Uterus (tissue), 2 donors: Measurements from ENCODE around the gene HHAT.

Experiments used
- CTCF ChIP-seq, 4 experiments: fragments of 200-600 bp in 2 of 4; fragments of 450-650 bp in 2 of 4; sonication (generic) in 2 of 4; IDR thresholded peaks; one replicate each; pipeline ENCODE4 v1.5.1; 2016 to 2019; ENCODE audit warnings: antibody characterized with exemption in 4 of 4, mild to moderate bottlenecking in 2 of 4, moderate library complexity in 1 of 4
- POLR2A ChIP-seq, 2 donors: fragments of 450-650 bp; IDR thresholded peaks; one replicate each; pipeline ENCODE4 v1.6.1; 2016; ENCODE audit warnings: antibody characterized with exemption in 2 of 2, mild to moderate bottlenecking in 1 of 2, moderate library complexity in 1 of 2

- TF ChIP-seq CTCF (IDR thresholded peaks at IDR 0.05) (no peak), POLR2A (IDR thresholded peaks at IDR 0.05) (no peak)
These were observed 360.0 kb downstream of the HHAT start for GRCh38 chr1:210688512-210689234.
